NT2/D1 (cell line): Measurements from ENCODE around the gene CCDC77.

Experiments
- SUZ12 ChIP-seq: IDR thresholded peaks from 2 replicates; pipeline ENCODE4 v1.6.1; 2011; ENCODE audit not compliant: insufficient read length, insufficient read depth; ENCODE audit errors: extremely low read depth
- YY1 ChIP-seq: IDR thresholded peaks from 2 replicates; pipeline ENCODE4 v1.6.1; 2011; ENCODE audit not compliant: insufficient read length, insufficient read depth

DNA sequence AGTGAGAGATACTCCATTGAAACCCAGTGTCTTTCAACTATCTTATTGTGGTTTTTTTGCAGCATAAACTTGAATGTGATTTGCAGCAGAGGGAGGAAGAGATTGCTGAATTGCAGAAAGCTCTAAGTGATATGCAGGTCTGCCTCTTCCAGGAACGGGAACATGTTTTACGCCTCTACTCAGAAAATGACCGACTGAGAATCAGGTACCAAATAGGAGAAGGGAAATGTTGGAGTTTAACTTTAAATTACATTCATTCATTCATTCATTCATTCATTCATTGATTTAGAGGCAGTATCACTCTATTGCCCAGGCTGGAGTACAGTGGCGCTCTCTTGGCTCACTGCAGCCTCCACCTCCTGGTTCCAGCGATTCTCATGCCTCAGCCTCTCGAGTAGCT lies 17.0 kb downstream of the CCDC77 start:
- no peak for TF ChIP-seq SUZ12
- no peak for TF ChIP-seq YY1
